Glutamatergic neuron (in vitro differentiated cells): Measurements from ENCODE around the gene SIPA1. TPM values are rescaled to one million over a fixed set of nuclear protein-coding genes. Genes with fewer than 3 reads are reported as not detected.
"Not testable (repeated sequence)": the region's sequence is repeated elsewhere in the genome, so short reads cannot be mapped to it uniquely, and the experiment has no call there.

ENCODE experiments used
- DNase-seq: peaks from one replicate; pipeline ENCODE4 v3.0.0; 2022
- H3K27ac Mint-ChIP-seq: one replicate; pipeline ENCODE4 v1.8.0; 2020; ENCODE audit warnings: mild to moderate bottlenecking, mixed read lengths, inconsistent platforms; ENCODE audit not compliant: unreplicated experiment
- H3K27me3 Mint-ChIP-seq: one replicate; pipeline ENCODE4 v1.8.0; 2020; ENCODE audit warnings: mild to moderate bottlenecking, moderate library complexity, mixed read lengths, inconsistent platforms; ENCODE audit not compliant: unreplicated experiment
- H3K36me3 Mint-ChIP-seq: one replicate; pipeline ENCODE4 v1.8.0; 2020; ENCODE audit warnings: mild to moderate bottlenecking, mixed read lengths, inconsistent platforms; ENCODE audit not compliant: unreplicated experiment
- H3K4me1 Mint-ChIP-seq: one replicate; pipeline ENCODE4 v1.8.0; 2020; ENCODE audit warnings: mild to moderate bottlenecking, low read depth, mixed read lengths, inconsistent platforms; ENCODE audit not compliant: unreplicated experiment
- H3K4me3 Mint-ChIP-seq: one replicate; pipeline ENCODE4 v1.8.0; 2020; ENCODE audit warnings: mild to moderate bottlenecking, mixed read lengths, inconsistent platforms; ENCODE audit not compliant: unreplicated experiment
- H3K9me3 Mint-ChIP-seq: one replicate; pipeline ENCODE4 v1.8.0; 2020; ENCODE audit warnings: mild to moderate bottlenecking, moderate library complexity, mixed read lengths, inconsistent platforms; ENCODE audit not compliant: unreplicated experiment
- total RNA-seq: library from RNA; stranded (reverse); fragmentation: NEBNext Ultra II Directional; extraction: Animal tissue kit (Norgen Biotek cat#: 25700); gene quantifications from one replicate; pipeline ENCODE4 v1.2.1, GENCODE V29; 2021; ENCODE audit not compliant: unreplicated experiment
- TF ChIP-seq, protein P1 (sequence below): fragments of 200-600 bp; sonication (generic); IDR thresholded peaks from one replicate; pipeline ENCODE4 v1.5.0; 2021; ENCODE audit not compliant: partially characterized antibody, unreplicated experiment

Gene SIPA1
- total RNA-seq, 1 donor from 2014 or later: 21.4 TPM

DNA sequence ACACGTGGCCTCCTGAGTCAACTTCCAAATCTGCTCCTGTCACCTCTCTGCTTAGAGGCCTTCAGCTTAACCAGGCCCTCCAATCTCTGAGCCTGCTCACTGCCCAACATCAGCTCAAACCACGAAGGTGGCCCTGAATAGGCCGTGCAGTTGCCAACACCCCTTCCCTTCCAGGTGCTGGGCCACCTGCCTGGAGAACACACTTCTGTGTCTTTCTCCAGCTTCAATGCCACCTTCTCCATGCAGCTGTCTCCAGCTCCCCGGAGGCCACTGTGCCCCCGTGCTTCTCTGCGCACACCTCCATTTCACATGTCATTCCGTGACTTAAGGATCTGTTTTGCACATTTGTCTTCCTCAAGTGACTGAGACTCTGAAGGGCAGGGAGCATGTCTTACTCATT is 19.5 kb downstream of the SIPA1 start:
- TF ChIP-seq, protein P1, sequence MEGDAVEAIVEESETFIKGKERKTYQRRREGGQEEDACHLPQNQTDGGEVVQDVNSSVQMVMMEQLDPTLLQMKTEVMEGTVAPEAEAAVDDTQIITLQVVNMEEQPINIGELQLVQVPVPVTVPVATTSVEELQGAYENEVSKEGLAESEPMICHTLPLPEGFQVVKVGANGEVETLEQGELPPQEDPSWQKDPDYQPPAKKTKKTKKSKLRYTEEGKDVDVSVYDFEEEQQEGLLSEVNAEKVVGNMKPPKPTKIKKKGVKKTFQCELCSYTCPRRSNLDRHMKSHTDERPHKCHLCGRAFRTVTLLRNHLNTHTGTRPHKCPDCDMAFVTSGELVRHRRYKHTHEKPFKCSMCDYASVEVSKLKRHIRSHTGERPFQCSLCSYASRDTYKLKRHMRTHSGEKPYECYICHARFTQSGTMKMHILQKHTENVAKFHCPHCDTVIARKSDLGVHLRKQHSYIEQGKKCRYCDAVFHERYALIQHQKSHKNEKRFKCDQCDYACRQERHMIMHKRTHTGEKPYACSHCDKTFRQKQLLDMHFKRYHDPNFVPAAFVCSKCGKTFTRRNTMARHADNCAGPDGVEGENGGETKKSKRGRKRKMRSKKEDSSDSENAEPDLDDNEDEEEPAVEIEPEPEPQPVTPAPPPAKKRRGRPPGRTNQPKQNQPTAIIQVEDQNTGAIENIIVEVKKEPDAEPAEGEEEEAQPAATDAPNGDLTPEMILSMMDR: no peak
- Mint-ChIP-seq H3K36me3 (peaks cover 13% of the 10 kb centered on the region), H3K4me1 (peaks cover 8% of the 10 kb centered on the region), H3K9me3 (peaks cover 13% of the 10 kb centered on the region), H3K27ac (no peak overlapping the region), H3K4me3 (no peak overlapping the region), H3K27me3 (peaks cover 9% of the 10 kb centered on the region)
- DNase-seq: no peak

DNA sequence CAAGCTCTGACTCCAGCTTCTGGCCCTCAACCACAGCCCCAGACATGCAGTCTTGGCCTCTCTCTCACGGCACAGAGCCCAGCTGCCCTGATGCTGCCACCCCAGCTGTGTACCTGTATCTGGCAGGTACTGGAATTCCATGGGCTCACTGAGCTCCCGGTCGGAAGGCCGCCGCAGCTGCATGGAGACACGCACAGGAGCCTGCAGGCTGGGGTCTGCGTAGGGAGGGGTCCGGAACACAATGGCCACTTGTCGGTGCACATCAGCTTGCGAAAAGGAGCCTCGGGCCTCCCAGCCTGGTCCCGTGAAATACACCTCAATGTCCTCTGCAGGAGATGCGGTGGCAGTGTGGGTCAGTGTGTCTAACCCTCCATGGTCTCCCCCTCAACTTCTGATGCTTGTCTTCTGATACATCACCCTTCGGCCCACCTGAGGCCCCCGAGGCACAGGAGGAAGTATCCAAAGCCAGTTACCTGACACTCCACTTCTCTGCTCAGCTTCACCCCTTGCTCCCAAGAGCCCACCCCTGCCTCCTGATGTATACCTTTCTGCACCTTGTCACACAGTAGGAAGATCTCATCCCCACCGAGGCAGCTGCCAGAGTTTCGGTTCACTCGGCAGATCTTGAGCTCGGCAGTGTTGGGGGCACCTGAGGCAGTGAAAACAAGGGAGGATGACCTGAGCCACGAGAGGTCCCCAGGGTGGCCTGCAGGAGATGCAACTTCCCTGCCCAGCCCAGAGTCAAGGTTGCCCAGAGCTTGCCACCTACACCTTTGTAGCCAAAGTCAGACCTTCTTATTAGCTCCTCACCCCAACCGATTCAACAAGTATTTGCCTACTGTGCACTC is 20.5 kb downstream of the SIPA1 start:
- DNase-seq: no peak
- Mint-ChIP-seq H3K36me3 (peaks cover 13% of the 10 kb centered on the region), H3K27me3 (peaks cover 7% of the 10 kb centered on the region), H3K27ac (no peak overlapping the region), H3K4me1 (peaks cover 4% of the 10 kb centered on the region), H3K9me3 (peaks cover 8% of the 10 kb centered on the region), H3K4me3 (no peak overlapping the region)
- TF ChIP-seq, protein P1: no peak

DNA sequence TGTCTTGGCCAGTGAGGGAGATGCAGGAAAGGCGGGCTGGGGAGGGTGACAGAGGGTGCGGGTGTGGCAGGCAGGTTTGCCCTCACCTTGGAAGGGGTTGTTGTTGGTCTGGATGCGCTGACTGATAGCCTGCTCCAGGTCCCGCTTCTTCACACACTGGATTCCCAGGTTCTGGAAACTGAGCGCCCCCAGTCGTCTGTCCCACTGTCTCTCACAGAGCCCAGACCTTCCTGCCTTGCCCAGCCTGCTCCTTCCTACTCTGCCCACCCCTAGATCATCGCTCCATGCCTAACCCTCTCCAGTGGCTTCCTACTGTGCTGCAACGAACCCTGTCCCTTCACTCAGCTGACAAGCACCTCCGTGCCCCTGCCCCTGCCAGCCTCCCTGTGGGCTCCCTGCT is 22.1 kb downstream of the SIPA1 start:
- Mint-ChIP-seq H3K27me3 (peaks cover 7% of the 10 kb centered on the region), H3K4me1 (peaks cover 8% of the 10 kb centered on the region), H3K4me3 (no peak overlapping the region), H3K9me3 (peaks cover 8% of the 10 kb centered on the region), H3K27ac (no peak overlapping the region), H3K36me3 (peaks cover 13% of the 10 kb centered on the region)
- no peak for DNase-seq
- TF ChIP-seq, protein P1: no peak

DNA sequence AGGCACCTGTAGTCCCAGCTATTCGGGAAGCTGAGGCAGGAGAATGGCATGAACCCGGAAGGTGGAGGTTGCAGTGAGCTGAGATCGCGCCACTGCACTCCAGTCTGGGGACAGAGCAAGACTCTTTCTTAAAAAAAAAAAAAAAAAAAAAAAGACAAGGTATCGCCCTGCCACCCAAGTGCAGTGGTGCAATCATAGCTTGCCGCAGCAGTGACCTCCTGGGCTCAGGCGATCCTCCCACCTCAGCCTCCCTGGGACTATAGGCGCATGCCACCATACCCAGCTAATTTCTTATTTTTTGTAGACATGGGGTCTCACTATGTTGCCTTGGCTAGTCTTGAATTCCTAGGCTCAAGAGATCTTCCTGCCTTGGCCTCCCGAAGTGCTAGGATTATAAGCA is 23.0 kb downstream of the SIPA1 start:
- H3K9me3 Mint-ChIP-seq, DNase-seq, H3K27ac Mint-ChIP-seq, H3K4me1 Mint-ChIP-seq, H3K27me3 Mint-ChIP-seq: not testable (repeated sequence)
- Mint-ChIP-seq H3K4me3 (peak overlapping the region; percentile 36), H3K36me3 (peaks cover 13% of the 10 kb centered on the region)

DNA sequence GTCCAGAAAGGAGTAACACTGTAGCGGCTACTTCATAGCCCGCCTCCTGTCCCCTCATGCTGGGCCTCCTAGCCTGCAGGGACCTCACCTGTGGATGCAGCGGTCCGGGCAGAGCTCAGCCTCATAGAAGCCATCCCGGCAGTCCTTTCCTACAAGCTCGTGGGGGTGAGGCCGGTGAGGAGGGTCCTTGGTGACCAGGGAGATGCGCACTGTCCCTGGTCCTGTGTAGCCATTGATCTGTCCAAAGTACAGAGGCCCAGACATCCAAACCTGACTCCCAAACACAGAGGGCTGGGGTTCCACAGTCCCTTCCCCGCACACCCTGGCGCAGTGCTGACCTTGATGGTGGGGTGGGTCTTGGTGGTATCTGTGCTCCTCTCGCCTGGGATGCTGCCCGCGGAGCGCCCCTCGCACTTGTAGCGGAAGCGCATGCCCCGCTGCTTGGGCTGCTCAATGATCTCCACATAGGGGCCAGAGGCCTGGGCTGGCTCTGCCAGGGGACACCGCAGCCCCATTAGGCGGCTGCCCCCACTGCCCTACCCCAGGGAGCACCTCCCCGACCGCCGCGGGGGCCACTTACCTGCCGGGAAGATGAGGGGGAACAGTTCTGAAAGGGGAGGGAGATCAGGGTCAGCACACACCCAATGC is 23.8 kb downstream of the SIPA1 start:
- Mint-ChIP-seq H3K4me1 (peaks cover 8% of the 10 kb centered on the region), H3K27me3 (peaks cover 7% of the 10 kb centered on the region), H3K9me3 (peaks cover 8% of the 10 kb centered on the region), H3K36me3 (peaks cover 13% of the 10 kb centered on the region), H3K27ac (no peak overlapping the region), H3K4me3 (peak overlapping the region; percentile 85)
- TF ChIP-seq, protein P1: no peak
- DNase-seq: no peak
